ENCODE results near the gene LST1. TPM values are rescaled to one million over a fixed set of nuclear protein-coding genes. Genes with fewer than 3 reads are reported as not detected.
A peak's percentile ranks its signal among the peaks of the same experiment; 100 is the strongest.

Gene LST1
- total and polyA plus RNA-seq, 2 of the 8 experiments (the other 6 are each of a cell fraction or from before 2014, with no cell fraction given), result not detected

DNA sequence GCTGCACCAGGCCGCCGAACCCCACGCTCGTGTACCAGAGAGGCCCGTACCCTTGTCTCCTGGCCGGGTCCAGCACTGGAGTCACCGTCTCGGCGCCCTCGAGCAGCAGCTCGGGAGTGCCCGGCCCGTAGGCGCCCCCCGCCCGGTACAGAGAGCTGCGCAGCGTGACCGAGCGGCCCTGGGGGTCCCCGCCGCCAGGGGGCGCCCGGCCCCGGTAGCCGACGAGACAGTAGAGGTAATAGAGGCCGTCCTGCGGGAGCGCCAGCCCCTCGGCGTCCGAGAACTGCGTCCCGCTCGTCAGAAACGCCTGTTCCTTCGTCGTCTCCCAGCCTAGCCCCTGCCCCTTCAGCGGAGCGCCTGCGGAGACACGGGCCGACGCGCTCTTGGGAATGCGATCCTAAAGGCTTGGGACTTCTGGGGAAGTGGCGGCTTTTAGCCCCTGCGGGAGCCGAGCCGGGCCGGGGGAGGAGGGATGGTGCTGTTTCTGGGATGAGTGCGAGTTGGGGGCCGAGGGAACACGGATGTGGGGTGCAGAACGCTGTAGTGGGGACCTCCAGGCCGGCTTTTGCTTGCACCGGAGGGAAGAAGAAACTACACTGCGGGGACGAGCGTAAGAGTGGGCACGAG is 5.2 kb upstream of the LST1 start (continued):
- TF ChIP-seq SIRT6 (IDR thresholded peaks at IDR 0.05; ENCODE audit: low read length), result no peak
- no peak for TF ChIP-seq GABPA (IDR thresholded peaks at IDR 0.05; ENCODE audit: borderline replicate concordance, insufficient read depth, low read length)
- TF ChIP-seq ZNF274 (IDR thresholded peaks at IDR 0.05; ENCODE audit: borderline replicate concordance, extremely low read depth, low read length), result no peak
- 0 out of 3 replicates have a peak, but pooled peaks of 1 of the 2 experiments have one; percentile 18 for TF ChIP-seq POLR2A (IDR thresholded peaks at IDR 0.05; ENCODE audit: control extremely low read depth in 1 of 2, low read depth in 2 of 2, low read length in 2 of 2)
- TF ChIP-seq BACH1 (IDR thresholded peaks at IDR 0.05; ENCODE audit: low read length), result peak; percentile 88
- no peak for TF ChIP-seq ATF2 (IDR thresholded peaks at IDR 0.05; ENCODE audit: low read length)
- TF ChIP-seq RAD21 (IDR thresholded peaks at IDR 0.05 in 1 of 2, conservative IDR thresholded peaks at IDR 0.05 in 1 of 2; ENCODE audit: low read depth in 2 of 2, low read length in 2 of 2), result peak; percentile 39 to 66
- TF ChIP-seq SRF (IDR thresholded peaks at IDR 0.05; ENCODE audit: low read depth, low read length), result no peak
- peak; percentile 66 to 70; a peak in 3 of 4 replicates for TF ChIP-seq SIN3A (conservative IDR thresholded peaks at IDR 0.05 in 1 of 2, IDR thresholded peaks at IDR 0.05 in 1 of 2; ENCODE audit: low read depth in 1 of 2, low read length in 2 of 2)
- TF ChIP-seq, protein P1, sequence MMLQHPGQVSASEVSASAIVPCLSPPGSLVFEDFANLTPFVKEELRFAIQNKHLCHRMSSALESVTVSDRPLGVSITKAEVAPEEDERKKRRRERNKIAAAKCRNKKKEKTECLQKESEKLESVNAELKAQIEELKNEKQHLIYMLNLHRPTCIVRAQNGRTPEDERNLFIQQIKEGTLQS (IDR thresholded peaks at IDR 0.05; ENCODE audit: insufficient read depth, low read depth, low read length), result no peak
- TF ChIP-seq YY1 (IDR thresholded peaks at IDR 0.05; ENCODE audit: low read depth, low read length), result no peak
- no peak for TF ChIP-seq TCF12 (IDR thresholded peaks at IDR 0.05; ENCODE audit: low read depth, low read length)
- TF ChIP-seq CREB1 (IDR thresholded peaks at IDR 0.05), result peak; percentile 82
- TF ChIP-seq HDAC2 (IDR thresholded peaks at IDR 0.05; ENCODE audit: borderline replicate concordance in 1 of 2, low read depth in 2 of 2, low read length in 2 of 2), result peak; percentile 85 to 89; a peak in 2 of 4 replicates
- peak; percentile 96 for TF ChIP-seq ASH2L (IDR thresholded peaks at IDR 0.05; ENCODE audit: low read length)
- no peak for TF ChIP-seq EGR1 (IDR thresholded peaks at IDR 0.05; ENCODE audit: borderline replicate concordance, low read depth, low read length)
- TF ChIP-seq CBX5 (IDR thresholded peaks at IDR 0.05; ENCODE audit: low read depth, low read length), result no peak
- TF ChIP-seq E2F6 (IDR thresholded peaks at IDR 0.05), result peak; percentile 70
- no peak for TF ChIP-seq SP2 (IDR thresholded peaks at IDR 0.05; ENCODE audit: low read length)
- peak; percentile 75 for TF ChIP-seq MAX (IDR thresholded peaks at IDR 0.05)
- TF ChIP-seq SP1 (IDR thresholded peaks at IDR 0.05; ENCODE audit: low read depth, low read length), result no peak
- no peak for TF ChIP-seq RFX5 (IDR thresholded peaks at IDR 0.05; ENCODE audit: borderline replicate concordance, low read depth, low read length)
